Stimulated activated CD4-positive, alpha-beta T cell treated with anti-CD3 and anti-CD28 coated beads, Interleukin-12 subunit alpha, Interleukin-12 subunit beta, amount 100 ng/mL, for 24 hours (primary cell): ENCODE data around the gene ROBO1.
"Not testable (repeated sequence)": the region's sequence is repeated elsewhere in the genome, so short reads cannot be mapped to it uniquely, and the experiment has no call there.

Experiments
- DNase-seq, 2 experiments: peaks; one replicate each; pipeline ENCODE4 v3.0.0-alpha.2; 2020; ENCODE audit warnings: low read depth in 2 of 2

Gene ROBO1

DNA sequence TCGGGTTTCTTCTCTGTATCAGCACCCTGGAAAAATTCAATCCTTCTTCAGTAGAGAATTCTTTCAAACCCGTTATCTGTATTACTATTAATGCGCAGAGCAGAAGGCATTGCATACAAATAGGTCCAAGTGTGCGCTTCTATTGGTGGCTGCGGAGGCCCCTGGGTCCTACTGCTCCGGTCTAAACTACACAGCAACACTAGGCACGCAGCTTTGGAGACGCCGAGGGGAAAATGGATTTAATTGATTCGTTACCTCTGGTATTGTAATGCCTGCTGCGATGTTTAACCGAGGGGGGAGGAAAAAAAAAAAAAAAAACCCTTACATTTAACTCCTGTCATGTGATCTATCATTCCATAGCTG, at the start of gene ROBO1:
Gene ROBO1, minus strand, starts transcription at position 94 of the 363 bp plus-strand sequence.
- no peak for DNase-seq

DNA sequence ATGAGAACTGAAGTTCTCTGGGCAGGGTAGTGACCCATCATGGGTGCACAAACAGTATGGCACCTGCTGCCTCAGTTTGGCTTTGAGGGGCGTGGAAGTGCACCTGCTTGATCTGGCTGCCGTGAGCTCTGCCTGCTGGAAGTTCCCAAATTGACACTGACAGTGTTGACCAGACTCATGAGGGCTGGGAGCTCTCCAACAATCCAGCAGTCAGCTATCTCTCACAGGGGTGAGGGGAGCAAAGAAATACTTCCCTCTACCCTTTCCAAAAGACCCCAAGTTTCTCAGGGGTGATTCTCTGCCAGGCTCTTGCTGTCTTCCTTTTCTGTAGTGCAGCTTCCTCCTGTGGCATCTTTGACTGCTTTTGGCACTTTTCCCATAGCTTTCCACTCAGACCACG, 49.4 kb upstream of the ROBO1 start:
- no peak for DNase-seq

DNA sequence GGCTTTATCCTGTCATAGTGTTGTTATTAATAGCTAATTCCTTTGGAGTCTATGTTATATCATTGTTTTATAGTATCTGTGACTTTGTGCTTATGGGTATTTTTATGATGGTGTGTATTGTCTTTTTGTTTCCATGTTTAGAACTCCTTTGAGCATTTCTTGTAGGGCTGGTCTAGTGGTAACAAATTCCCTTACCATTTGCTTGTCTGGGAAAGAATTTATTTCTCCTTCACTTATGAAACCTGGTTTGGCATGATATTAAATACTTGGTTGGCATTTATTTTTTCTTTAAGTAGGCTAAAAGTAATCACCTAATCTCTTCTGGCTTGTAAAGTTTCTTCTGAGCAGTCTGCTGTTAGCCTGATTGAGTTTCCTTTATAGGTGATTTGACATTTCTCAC, 47.7 kb upstream of the ROBO1 start:
- no peak for DNase-seq

DNA sequence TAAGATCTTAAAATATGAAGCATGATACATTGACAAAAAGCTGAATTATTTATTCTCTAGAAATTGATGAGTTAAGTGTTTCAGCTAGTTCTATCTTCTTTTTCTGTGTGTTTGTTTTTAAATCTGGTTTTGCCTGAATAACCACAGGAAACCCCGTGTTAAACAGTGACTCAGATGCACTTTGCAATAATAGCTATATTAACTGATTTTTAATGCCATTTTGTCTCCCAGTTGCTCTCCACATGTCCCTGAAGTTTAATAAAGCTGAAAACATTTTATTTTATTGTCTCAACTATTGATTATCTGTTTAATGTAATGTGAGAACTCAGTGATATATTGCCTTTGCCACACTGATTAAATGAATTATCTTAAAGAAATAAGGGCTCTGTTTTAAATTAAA, 42.8 kb upstream of the ROBO1 start:
- no peak for DNase-seq

DNA sequence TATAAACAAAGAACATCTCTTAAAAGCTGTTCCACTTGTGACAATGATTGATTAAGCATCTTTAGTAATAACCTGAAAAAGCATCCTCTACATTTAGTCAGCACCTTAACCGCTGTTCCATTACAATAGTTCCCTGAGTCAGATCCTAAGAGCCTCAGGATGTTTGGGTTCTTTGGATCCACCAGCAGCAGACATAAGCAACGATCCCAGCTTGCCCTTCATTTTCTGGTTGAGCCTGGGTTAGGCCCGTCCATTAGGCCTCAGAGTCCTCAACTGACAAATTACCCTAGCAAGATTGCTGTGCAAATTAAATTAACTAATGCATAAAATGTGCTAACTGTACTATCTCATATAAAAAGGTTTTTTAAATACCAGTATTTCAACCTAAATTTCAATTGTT, 42.3 kb upstream of the ROBO1 start:
- no peak for DNase-seq

DNA sequence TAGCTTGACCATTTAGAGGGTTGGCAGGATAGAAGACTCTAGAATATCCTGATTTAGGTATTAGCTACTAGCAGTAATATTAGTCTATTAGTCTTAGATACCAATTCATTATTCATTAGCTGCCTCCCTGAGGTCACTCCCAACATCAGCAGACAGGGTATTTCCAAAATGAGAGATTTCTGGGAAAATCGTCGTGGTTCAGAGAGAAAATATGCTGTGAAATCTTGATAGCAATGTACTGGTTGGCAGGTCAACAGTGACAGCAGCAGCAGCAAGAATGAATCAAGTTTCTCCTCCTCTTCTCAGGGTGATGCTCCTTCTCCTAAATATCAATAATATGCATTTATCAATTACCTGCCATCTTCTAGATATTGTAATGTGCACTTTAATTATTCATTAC, 41.3 kb upstream of the ROBO1 start:
- DNase-seq = no peak

DNA sequence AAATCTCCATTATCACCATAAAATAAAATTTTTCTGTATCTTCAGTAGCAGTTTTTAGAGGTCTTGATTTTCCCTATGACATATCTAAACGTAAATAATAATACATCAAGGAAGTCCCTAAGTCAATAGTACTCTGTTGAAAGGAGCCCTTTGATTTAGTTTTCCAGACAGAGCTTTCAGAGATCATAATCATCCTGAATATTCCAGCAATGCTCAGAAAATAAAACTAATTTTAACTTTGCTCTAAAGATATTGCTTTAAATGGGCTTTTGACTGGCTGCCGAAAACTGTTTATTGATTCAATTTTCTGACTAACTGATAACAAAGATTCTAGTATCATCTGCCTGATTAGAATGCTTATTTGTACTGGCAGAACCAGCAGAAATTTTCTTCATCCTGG, 40.7 kb upstream of the ROBO1 start:
- no peak for DNase-seq

DNA sequence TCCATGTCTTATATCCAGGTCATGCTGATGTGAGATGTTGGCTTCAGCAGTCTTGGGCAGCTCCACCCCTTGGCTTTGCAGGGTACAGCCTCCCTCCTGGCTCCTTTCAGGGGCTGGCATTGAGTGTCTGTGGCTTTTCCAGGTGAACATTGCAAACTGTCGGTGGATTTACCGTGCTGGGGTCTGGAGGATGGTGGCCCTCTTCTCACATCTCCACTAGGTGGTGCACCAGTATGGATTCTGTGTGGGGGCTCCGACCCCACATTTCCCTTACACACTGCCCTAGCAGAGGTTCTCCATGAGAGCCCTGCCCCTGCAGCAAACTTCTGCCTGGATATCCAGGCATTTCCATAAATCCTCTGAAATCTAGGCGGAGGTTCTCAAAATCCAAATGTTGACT, 22.4 kb upstream of the ROBO1 start:
- DNase-seq = not testable (repeated sequence)

DNA sequence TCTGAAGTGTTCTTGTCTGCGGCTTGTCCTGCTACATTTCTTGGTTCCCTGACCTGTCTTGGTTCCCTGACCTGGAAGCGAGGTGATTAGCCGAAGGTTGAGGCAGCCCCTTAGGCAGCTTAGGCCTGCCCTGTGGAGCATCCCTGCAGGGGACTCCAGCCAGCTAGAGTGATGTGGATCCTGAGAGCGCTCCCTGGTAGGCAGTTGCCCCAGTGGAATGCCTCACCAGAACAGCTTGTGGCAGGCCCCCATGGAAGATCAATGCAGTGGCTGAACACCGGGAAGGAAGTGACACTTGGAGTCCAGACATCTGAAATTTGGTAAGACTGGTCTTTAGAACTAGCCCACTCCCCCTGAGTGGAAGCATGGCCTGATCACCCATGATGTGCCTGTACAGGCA, 5.5 kb upstream of the ROBO1 start:
- no peak for DNase-seq

DNA sequence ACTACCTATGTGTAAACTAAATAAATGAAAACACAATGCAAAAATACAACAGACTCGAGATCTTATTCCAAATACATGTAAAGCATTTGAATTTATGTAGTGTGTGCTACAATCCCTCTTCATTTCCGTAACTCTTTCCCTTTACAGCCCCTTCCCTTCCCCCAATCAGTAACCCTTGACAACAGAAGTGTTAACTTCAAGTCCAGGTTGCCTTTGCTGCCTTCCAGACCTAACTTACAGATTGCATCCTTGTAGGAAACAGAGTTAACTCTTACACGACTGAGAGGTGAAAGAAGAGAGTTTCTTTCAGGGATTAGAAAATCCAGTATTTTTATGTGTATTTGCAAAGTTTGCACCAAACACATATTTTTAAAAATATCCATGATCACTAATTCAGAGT, 1.4 kb upstream of the ROBO1 start:
- DNase-seq = no peak

DNA sequence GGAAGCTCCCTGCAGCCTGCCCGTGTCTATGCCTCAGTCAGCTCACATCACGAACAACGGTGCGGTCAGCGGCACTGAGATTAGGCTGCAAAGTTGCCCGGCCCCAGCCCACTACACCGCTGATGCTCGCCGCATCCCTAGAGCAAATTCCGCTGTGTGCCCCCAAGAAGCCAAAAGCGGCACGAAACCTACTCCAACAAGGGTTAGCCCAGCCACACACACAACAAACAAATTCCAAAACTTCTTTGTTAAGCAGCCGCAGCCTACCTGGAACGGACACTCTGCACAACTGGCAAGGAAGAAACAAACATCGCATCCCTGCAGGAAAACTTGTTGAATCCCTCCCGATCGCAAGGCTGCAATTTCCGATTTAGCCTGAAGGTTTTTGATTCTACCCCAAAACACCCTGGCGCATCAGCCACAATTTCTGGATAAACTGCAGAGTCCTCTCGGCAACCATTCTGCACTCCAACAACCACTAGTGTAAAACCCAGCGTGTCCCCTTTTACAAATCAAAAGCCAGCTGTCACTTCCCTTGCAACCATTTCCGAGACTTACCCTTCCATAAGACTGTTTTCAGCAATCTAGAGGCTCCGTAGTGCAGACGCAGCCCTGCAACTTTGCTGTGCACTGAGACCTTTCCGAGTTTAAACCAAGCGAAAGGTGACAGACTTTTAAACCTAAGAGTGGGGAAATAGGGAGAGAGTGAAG, 449 bp downstream of the ROBO1 start:
- DNase-seq = no peak

DNA sequence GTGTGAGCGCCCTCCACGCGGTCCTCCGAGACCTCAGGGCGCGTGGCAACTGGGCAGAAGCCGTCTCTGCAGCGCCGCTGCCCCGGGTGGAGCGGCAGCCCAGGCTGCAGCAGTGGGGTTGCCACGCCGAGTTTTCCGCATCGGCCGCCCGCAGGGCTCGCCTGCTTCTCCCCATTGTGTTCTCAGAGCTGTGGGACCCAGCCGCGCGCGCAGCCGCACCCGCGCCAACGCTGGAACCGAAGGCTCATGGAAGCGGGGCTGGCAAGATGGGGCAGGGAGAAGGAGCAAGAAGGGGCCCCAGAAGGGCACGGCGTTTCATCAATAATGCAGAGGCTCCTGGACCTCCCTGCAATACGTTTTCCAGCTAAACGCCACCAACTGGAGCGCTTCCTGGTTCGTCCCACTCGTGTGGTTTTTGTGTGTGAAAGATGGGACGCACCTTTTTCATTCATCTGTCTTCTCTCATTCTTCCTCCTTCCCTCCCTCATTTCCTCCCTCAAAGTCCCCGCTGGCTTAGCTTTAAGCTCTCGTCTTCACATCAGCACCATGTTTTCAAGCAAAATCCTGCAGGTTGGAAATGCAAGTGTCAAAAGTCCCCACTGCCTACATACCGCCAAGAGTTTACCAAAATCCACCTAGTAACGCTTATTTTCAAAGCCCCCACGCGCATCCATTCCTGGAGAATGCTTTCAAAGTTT, 1.2 kb downstream of the ROBO1 start:
- no peak for DNase-seq

DNA sequence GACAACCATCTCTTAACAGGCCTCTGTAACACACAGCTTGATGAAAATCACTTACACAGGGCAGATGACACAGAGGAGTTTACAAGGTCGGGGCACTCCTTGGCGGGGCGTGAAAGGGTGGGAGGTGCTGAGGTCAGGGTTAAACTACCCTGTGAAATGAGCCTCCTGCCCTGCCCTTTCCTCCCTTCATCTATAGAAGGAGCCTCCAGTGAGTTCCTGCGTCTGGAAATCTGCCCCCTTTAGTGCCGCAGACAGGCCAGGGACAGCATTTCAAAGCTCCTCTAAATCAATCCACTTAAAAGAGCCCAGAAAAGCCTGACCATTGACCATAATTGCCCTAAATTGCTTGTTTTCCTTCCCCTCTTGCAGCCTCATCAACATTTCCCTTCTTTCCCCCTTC, 1.9 kb downstream of the ROBO1 start:
- DNase-seq = no peak

DNA sequence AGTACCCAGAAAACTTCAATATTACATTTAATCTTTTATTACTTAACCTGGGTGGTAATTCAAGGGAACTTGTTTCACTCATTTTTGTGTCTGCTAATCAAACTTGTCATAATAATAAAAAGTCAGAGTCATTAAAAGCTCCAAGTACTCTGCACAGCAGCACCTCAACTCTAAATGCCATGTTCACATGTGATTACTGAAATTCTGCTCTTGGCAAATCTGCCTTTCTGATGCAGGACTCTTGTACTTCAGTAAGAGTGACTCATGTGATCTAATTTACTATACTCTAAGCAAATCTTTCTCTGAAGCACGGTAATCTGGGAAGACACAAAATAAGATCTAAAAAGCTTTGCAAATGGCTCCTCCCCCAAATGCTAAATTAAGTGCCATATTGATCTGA, 6.4 kb downstream of the ROBO1 start:
- DNase-seq = no peak

DNA sequence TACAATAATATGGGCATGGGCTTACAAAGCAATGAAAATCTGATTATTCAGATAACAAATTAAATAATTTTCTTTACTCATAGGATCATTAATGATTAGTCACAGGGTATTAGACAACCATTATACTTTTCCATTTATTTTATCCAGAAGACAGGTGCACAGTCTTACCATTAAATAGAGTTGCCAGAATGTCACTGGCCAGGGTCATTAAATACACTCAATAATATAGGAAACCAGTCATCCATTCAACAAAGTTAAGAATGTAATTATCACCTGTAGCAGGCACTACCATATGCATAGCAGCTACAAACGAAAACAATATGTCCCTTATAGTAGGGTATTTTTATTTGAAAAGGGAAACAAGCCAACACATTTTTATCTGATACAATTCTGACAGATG, 16.1 kb downstream of the ROBO1 start:
- DNase-seq = no peak

DNA sequence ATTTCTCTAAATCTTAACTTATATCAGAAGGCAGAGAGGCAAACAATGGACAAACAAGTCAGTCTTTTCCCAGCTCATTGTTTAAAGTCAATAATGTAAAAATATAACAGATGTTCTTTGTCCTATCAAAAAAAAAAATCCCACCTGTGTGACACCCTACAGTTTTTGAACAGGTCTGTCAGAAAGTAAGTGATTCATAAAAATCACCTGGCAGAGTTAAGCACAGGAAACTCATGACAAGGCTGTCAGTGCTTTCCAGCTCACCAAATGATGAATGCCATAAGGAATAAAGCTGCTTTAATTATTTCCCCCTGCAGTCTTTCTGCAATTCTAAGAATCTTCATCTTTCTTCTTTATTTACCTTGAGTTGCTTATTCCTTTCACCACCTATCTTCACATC, 30.3 kb downstream of the ROBO1 start:
- no peak for DNase-seq

DNA sequence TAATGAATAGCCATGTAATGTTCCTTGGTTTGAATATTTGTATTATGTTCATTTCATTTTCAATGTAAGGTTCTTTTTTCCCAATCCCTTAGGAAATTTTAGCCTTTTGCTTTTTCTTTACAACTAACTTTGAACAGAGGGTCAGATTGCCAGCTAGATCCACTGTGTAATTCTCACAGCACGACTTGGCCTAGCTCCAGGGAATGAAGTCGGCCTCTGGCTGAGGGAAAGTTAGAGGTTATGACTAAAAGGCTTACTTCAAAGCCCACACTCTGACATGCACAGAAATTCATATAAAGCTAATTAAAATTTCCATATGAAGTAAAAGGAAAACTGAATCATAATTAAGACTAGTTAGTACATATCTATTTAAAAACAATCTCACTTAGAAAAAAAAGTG, 38.7 kb downstream of the ROBO1 start:
- no peak for DNase-seq

DNA sequence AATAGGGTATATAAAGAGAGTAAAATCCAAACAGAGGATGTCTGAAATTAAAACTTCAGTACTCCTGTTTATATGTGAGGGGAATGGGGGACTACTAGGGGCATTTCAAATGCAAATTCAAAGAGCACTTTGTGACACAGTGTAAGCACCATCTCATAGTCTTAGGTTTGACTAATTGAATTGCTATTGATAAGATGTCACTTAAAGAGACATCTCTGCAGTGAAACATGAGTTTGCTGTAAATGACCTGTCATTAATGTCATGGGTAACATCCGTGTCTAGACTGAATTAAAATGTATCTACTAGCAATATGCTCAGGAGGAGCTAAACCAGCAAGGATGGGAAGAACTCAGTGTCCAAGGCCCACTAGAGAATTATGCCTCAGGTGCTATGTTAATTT, 41.0 kb downstream of the ROBO1 start:
- no peak for DNase-seq

DNA sequence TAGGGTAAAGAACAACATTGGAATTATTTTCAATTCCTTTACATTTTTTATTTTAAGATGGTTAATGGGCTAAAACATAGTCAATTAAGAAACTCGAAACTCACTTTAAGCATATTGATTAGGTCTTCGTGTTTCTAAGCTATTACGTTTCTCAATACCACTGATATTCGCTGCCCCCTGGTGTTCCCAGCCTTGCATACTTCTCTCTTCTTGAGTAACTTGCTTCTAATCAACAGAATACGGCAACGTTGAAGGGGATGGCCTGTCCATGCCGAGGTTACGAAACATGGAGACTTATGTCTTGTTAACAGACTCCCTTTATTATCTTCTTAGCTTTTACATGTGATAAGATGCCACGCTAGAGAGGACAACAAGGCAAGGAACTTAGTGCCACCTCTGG, 43.6 kb downstream of the ROBO1 start:
- no peak for DNase-seq

DNA sequence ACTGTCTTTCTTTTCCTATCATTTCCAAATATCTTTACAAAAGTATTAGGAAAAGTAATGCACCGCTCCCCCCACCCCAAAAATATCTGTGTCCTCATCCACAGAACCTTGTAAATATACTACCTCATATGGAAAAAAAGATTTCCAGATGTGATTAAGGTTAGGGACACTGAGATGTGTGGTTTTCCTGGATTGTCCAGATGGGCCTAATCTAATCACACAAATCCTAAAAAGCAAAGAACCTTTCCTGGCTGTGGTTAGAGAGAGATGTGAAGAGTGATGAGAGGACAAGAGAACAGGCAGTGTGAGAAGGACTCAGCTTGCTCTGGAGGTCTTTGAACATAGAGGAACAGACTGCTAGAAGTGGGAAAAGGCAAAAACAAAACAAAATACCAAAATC, 77.7 kb downstream of the ROBO1 start:
- no peak for DNase-seq

DNA sequence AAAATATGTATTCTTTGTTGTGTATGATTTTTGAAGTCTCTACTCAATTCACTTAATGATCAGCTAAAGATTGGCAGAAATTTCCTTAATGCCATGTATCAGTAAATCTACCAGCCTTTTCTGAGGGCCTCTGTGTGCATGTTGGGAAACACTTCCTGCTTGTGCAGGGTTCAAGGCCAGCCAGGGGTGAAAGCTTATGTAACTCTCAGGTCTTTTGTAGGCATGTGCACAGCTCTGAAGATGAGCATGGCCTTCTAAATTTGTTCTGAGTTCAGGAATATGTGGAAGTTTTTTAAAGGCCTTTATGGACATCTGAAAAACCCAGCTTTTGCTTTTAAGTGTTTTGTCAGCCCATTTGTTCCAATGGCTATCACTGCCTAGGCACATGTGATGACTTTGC, 82.7 kb downstream of the ROBO1 start:
- no peak for DNase-seq

DNA sequence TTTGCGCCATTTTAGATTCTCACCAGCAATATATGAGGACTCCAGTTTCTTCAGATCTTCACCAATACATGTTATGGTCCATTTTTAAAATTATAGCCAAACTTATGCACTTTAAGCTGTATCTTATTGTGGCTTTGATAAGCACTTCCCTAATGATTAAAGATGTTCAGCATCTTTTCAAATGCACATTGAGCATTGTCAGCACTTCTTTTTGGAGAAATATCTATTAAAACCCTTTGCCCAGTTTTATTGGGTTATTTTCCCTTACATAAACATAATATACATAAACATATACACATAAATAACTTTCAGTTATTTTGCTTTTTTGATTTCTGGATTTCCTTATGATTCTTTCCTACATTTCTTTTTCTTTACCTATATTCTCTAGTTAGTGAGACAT, 83.8 kb downstream of the ROBO1 start:
- no peak for DNase-seq

DNA sequence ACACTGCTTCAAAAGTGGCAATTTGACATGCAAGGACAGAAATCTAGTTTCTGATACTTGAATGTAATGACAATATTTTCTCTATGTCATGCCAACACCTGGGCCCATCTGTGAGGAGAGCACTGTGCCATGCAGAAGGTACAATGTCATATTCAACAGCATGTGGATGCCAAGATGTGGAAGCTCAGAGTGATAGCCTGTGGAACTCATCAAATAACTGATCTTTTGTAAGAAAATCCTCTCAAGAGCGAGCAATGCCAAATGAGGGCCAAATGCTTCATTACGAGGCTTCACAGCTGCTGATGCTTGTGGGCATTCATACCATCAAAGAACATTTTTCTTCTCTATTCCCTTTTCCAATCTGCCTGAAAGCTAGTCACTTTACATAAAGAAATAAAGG, 95.1 kb downstream of the ROBO1 start:
- no peak for DNase-seq

DNA sequence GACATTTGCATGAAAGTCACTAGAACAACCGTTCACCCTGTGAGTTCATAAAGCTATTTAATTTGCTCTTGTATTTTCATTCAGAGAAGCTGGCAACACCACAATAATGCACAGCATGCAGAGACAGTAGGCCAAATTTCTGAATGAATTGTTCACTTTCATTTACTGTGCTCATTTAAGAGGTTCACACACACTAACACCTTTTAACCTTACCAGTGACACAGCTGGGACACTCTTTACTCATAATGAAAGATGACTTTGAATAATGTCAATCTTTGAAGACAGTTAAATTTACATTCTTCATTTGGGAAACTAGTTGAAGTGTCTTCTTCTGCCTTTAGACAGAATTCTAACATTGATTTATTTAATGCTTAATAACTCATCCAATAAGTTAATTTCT, 95.7 kb downstream of the ROBO1 start:
- no peak for DNase-seq
